ENCODE measurements around the gene ZFP3.
"Not testable (repeated sequence)": the region's sequence is repeated elsewhere in the genome, so short reads cannot be mapped to it uniquely, and the experiment has no call there.

ZFP3 gene

DNA sequence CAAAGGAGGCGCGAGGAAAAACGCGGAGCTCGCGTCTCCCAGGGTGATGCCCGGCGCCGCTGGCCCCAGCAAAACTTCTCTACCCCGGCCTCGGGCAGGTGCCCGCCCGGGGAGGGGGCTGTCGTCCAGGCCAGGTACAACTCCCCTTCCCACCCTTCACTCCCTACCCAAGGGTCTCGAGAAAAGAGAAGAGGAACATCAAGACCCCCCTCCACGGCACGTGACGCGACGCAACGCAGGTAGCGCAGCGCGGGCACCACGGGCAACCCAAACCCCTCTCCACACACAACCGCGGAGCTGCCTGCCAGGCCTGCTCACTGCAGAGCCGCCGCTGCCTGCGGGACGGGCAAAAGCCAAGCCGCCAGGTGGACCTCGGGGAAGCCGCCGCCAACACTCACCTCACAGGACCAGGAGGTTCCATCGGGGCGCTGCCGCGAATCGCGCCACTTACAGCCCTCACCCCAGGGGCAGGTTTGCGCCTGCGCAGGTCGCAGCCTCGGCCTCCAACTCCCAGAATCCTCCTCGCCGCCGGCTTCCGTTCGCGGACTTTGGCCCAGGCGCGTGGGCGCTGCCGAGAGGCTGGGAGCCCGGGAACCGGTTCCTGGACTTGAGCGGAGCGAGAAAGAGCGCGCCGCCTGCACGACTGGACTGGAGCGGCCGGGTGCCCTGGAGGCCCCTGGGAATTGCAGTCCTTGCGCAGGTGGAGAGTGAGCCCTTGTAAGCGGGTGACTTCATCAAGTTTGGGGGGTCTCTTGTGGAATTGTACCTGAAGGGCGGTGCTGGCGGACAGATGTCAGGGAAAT lies 33.3 kb downstream of the ZFP3 start, which contains the start of gene ZNF232:
TSS of gene ZNF232 (minus strand) at position 477 of the 803 bp plus-strand sequence. CDS start at position 421, 56 bp downstream.
- H3K9me3 ChIP-seq (ENCODE audit: insufficient read depth, low read length), result no peaks in the 10 kb centered on the region
- H3K4me3 ChIP-seq (ENCODE audit: insufficient read length, low read depth), result peak within 1 kb of the TSS; percentile 94
- H3K4me1 ChIP-seq (ENCODE audit: insufficient read depth, insufficient read length), result no peaks in the 10 kb centered on the region
- DNase-seq (ENCODE audit: low read depth, low spot score), result peak; percentile 84
- H3K27me3 ChIP-seq (ENCODE audit: insufficient read depth, insufficient read length), result no peaks in the 10 kb centered on the region
- TF ChIP-seq ZNF274 (IDR thresholded peaks at IDR 0.05; ENCODE audit: low read depth, low read length) (no peak), SUZ12 (IDR thresholded peaks at IDR 0.05; ENCODE audit: extremely low read depth, insufficient read depth, insufficient read length) (no peak), YY1 (IDR thresholded peaks at IDR 0.05; ENCODE audit: insufficient read depth, insufficient read length) (no peak)
- H3K36me3 ChIP-seq (ENCODE audit: insufficient read depth, insufficient read length, low read length), result peaks cover 40% of the 10 kb centered on the region
- H3K9ac ChIP-seq (ENCODE audit: insufficient read length, low read depth), result peak within 1 kb of the TSS; percentile 92

DNA sequence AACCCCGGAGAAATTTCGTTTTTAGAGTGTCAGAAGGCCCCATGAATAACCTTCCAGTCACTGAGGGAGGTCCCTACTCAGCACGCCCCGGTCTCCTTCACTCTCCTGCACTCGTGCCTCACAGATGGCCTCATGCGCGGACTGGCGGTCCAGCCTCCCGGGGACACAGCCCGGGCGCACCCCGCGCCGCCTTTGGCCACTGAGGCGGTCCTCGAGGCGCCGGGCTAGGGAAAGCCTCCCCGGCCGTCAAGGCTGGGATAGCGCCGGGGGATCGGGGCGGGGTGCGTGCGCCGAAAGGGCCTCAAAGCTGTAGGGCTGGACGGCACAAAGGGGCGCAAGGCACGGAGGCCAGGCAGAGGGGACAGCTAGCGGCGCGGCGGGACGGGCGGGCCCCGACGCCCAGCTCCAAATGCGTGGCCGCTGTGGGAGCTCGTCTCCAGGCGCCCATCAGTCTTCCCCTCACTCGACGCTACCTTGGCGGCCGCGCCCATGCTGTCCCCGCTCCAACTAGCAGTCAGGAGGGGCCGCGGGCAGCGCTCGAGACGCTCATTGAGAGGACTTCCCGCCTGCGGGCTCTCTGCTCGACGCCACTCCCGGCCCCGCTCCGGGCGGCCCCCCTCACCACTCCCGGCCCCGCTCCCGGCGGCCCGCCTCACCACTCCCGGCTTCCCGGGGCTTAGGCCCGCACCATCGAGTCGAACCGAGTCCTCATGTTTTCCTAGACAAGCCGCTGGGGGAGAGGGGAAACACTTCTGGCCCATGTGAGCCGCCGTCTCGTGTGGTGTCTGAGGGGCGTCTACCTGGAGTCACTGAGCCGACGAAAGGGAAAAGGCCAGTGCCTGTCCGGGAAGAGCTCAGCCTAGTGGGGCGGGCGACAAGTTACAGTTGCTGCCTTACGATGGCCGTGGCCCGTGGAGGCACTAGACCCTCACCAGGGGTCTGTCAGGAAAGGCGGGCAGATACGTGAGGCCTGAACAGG lies 37.7 kb downstream of the ZFP3 start, which contains the start of gene USP6:
TSS of gene USP6 (plus strand) at position 360 of the 979 bp plus-strand sequence. CDS start 14,336 bp downstream, outside the sequence.
- H3K27me3 ChIP-seq (ENCODE audit: insufficient read depth, insufficient read length), result no peaks in the 10 kb centered on the region
- H3K4me1 ChIP-seq (ENCODE audit: insufficient read depth, insufficient read length), result no peaks in the 10 kb centered on the region
- peaks cover 8% of the 10 kb centered on the region for H3K36me3 ChIP-seq (ENCODE audit: insufficient read depth, insufficient read length, low read length)
- no peak for TF ChIP-seq SUZ12 (IDR thresholded peaks at IDR 0.05; ENCODE audit: extremely low read depth, insufficient read depth, insufficient read length)
- no peak for TF ChIP-seq ZNF274 (IDR thresholded peaks at IDR 0.05; ENCODE audit: low read depth, low read length)
- TF ChIP-seq YY1 (IDR thresholded peaks at IDR 0.05; ENCODE audit: insufficient read depth, insufficient read length), result no peak
- H3K9me3 ChIP-seq (ENCODE audit: insufficient read depth, low read length), result no peaks in the 10 kb centered on the region
- H3K4me3 ChIP-seq (ENCODE audit: insufficient read length, low read depth), result no peak within 1 kb of the TSS
- DNase-seq (ENCODE audit: low read depth, low spot score), result no peak
- H3K9ac ChIP-seq (ENCODE audit: insufficient read length, low read depth), result no peak within 1 kb of the TSS

DNA sequence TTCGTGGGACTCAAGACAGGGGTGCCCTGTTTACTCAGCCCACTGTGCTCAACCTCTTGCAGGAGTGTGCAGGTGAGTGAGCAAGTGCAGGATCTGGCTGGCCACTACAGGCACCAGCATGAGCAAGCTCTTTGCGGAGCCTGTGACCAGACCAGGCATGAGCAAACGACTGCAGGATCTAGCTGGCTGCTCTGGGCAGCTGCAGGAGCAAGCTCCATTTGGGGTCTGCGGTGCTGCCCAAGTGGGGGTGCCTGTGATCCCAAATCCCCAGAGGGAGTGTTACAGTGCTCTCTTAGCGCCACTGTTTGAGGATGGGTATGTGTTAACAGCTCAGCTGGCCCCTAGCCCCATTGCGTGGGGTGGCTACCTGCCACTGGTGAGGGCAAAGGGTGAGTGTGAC lies 40.0 kb downstream of the ZFP3 start:
- Histone ChIP-seq H3K9me3 (ENCODE audit: insufficient read depth, low read length) (no peaks in the 10 kb centered on the region), H3K27me3 (ENCODE audit: insufficient read depth, insufficient read length) (peaks cover 9% of the 10 kb centered on the region), H3K9ac (ENCODE audit: insufficient read length, low read depth) (no peak overlapping the region), H3K4me3 (ENCODE audit: insufficient read length, low read depth) (no peak overlapping the region), H3K4me1 (ENCODE audit: insufficient read depth, insufficient read length) (peaks cover 1% of the 10 kb centered on the region), H3K36me3 (ENCODE audit: insufficient read depth, insufficient read length, low read length) (peaks cover 8% of the 10 kb centered on the region)
- TF ChIP-seq ZNF274 (IDR thresholded peaks at IDR 0.05; ENCODE audit: low read depth, low read length) (no peak), YY1 (IDR thresholded peaks at IDR 0.05; ENCODE audit: insufficient read depth, insufficient read length) (no peak), SUZ12 (IDR thresholded peaks at IDR 0.05; ENCODE audit: extremely low read depth, insufficient read depth, insufficient read length) (no peak)
- no peak for DNase-seq (ENCODE audit: low read depth, low spot score)

DNA sequence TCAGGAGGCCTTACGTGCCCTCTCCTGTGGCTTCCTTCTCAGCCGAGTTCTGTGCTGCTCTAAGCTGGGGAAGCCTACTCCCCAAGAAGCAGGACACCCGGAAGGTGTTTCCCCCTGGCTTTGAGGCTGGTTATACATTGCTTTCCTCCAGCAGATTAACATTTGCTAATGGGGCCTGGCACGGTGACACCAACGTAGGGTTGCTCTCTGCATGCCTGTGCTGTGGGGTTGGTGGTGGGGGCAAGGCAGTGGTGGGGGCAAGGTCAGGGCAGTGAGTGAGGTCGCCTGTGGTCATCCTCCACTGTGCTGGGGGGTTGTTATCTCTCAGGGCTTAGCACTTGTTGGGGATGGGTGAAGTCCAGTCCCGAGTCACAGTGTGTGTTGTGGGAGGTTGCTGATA lies 41.8 kb downstream of the ZFP3 start:
- H3K9me3 ChIP-seq (ENCODE audit: insufficient read depth, low read length), result no peaks in the 10 kb centered on the region
- H3K36me3 ChIP-seq (ENCODE audit: insufficient read depth, insufficient read length, low read length), result no peaks in the 10 kb centered on the region
- no peak overlapping the region for H3K4me3 ChIP-seq (ENCODE audit: insufficient read length, low read depth)
- DNase-seq (ENCODE audit: low read depth, low spot score), result no peak
- H3K4me1 ChIP-seq (ENCODE audit: insufficient read depth, insufficient read length), result peaks cover 4% of the 10 kb centered on the region
- TF ChIP-seq SUZ12 (IDR thresholded peaks at IDR 0.05; ENCODE audit: extremely low read depth, insufficient read depth, insufficient read length) (no peak), ZNF274 (IDR thresholded peaks at IDR 0.05; ENCODE audit: low read depth, low read length) (no peak), YY1 (IDR thresholded peaks at IDR 0.05; ENCODE audit: insufficient read depth, insufficient read length) (no peak)
- H3K9ac ChIP-seq (ENCODE audit: insufficient read length, low read depth), result no peak overlapping the region
- H3K27me3 ChIP-seq (ENCODE audit: insufficient read depth, insufficient read length), result peaks cover 9% of the 10 kb centered on the region

DNA sequence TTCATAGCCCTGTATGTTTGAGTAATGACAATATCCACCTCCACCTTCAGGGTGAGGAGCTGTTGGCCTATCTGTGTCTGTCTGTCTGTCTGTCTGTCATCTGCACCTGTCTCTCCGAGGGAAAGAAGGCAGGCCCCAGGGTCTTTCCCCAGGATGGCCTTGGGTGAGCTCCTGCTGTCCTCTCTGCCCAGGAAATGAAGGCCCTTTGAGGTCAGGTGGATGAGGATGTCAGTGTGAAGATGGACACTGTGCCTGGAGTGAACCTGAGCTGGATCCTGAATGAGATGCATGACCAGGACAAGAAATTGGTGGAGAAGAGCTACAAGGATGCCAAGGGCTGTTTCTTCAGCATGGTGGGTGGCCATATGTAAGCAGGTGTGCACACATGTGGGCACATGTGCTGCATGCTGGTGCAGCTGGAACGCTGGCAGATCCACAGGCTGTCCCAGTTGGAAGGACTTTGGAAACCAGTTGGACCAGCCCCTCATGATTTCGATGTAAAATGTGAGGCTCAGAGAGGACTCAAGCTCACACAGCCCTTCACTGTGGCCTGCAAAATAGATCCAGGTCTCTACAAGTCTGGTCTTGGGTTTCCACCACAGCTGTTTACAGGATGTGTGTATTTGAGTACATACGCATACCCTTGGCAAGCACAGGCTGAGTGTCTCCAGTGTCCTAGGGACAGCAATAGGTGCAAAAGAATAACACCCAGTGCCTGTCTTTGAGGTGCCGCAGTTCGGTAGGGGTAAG lies 42.3 kb downstream of the ZFP3 start:
- H3K4me3 ChIP-seq (ENCODE audit: insufficient read length, low read depth); DNase-seq (ENCODE audit: low read depth, low spot score); H3K9ac ChIP-seq (ENCODE audit: insufficient read length, low read depth); H3K9me3 ChIP-seq (ENCODE audit: insufficient read depth, low read length); H3K4me1 ChIP-seq (ENCODE audit: insufficient read depth, insufficient read length); H3K27me3 ChIP-seq (ENCODE audit: insufficient read depth, insufficient read length); H3K36me3 ChIP-seq (ENCODE audit: insufficient read depth, insufficient read length, low read length): not testable (repeated sequence)

DNA sequence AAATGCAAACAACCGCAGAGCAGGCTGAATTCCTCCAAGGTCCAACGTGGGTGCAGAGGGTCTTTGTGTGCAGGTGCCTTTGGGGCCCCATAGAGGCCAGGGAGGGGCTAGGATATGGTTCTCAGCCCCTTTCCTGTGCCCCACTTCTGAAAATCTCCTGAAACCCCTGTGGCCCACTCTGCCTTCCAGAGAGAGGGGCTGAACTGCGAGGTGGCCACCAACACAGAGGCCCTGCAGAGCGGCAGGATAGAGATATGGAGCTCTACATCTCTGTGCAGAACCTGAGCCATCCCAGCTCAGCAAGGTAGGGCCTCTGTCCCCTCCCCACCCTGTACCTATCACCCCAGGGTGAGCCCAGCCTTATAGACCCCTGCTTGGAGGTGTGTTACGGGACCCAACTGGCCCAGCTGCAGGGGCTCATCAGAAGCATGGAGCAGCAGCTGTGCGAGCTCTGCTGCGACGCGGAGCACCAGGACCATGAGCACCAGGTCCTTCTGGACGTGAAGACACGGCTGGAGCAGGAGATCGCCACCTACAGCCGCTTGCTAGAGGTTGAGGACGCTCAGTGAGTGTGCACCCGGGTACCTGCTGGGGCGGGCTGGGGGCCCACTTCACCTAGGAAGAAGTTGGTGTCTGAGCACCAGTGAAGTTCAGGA lies 43.0 kb downstream of the ZFP3 start:
- no peaks in the 10 kb centered on the region for H3K36me3 ChIP-seq (ENCODE audit: insufficient read depth, insufficient read length, low read length)
- H3K4me1 ChIP-seq (ENCODE audit: insufficient read depth, insufficient read length), result peaks cover 4% of the 10 kb centered on the region
- H3K4me3 ChIP-seq (ENCODE audit: insufficient read length, low read depth), result no peak overlapping the region
- no peak overlapping the region for H3K9ac ChIP-seq (ENCODE audit: insufficient read length, low read depth)
- no peak for DNase-seq (ENCODE audit: low read depth, low spot score)
- TF ChIP-seq ZNF274 (IDR thresholded peaks at IDR 0.05; ENCODE audit: low read depth, low read length) (no peak), YY1 (IDR thresholded peaks at IDR 0.05; ENCODE audit: insufficient read depth, insufficient read length) (no peak), SUZ12 (IDR thresholded peaks at IDR 0.05; ENCODE audit: extremely low read depth, insufficient read depth, insufficient read length) (no peak)
- H3K27me3 ChIP-seq (ENCODE audit: insufficient read depth, insufficient read length), result peaks cover 9% of the 10 kb centered on the region
- H3K9me3 ChIP-seq (ENCODE audit: insufficient read depth, low read length), result no peaks in the 10 kb centered on the region

DNA sequence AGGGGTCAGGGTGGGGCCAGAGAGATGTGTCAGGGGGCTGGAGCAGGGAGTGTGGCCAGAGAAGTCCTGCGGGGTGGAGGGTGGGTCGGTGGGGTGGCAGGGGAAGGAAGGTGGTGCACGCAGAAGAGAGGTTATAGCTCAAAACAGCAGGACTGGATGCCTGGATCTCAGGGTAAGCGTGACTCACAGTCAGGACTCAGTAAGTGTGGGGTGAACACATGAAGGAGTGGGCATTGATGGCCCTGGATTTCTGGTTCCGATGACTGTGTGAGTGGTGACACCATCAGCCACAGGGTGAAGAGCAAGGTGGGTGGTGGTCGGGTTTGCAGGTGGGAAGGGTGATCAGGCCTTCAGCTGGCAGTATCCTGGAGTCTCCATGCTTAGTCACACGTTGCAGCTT lies 43.8 kb downstream of the ZFP3 start:
- H3K27me3 ChIP-seq (ENCODE audit: insufficient read depth, insufficient read length); H3K4me1 ChIP-seq (ENCODE audit: insufficient read depth, insufficient read length); H3K9me3 ChIP-seq (ENCODE audit: insufficient read depth, low read length); DNase-seq (ENCODE audit: low read depth, low spot score); H3K36me3 ChIP-seq (ENCODE audit: insufficient read depth, insufficient read length, low read length): not testable (repeated sequence)
- peak overlapping the region; percentile 42 for H3K9ac ChIP-seq (ENCODE audit: insufficient read length, low read depth)
- peak overlapping the region; percentile 69 for H3K4me3 ChIP-seq (ENCODE audit: insufficient read length, low read depth)
